Retina (tissue), 1 donor: Measurements from ENCODE around the gene SPATA2.
A peak's percentile ranks its signal among the peaks of the same experiment; 100 is the strongest.
"Not testable (repeated sequence)": the region's sequence is repeated elsewhere in the genome, so short reads cannot be mapped to it uniquely, and the experiment has no call there.

ENCODE experiments used
- DNase-seq: peaks from one replicate; pipeline ENCODE4 v3.0.0-alpha.2; 2016

Gene SPATA2, protein sequence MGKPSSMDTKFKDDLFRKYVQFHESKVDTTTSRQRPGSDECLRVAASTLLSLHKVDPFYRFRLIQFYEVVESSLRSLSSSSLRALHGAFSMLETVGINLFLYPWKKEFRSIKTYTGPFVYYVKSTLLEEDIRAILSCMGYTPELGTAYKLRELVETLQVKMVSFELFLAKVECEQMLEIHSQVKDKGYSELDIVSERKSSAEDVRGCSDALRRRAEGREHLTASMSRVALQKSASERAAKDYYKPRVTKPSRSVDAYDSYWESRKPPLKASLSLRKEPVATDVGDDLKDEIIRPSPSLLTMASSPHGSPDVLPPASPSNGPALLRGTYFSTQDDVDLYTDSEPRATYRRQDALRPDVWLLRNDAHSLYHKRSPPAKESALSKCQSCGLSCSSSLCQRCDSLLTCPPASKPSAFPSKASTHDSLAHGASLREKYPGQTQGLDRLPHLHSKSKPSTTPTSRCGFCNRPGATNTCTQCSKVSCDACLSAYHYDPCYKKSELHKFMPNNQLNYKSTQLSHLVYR

GRCh38 chr20:49915380-49916145, at the start of gene SPATA2:
Gene SPATA2, minus strand, starts transcription at chr20:49915529. Its CDS starts 7,039 bp downstream, at chr20:49908490.
- peak; percentile 100 for DNase-seq

DNA sequence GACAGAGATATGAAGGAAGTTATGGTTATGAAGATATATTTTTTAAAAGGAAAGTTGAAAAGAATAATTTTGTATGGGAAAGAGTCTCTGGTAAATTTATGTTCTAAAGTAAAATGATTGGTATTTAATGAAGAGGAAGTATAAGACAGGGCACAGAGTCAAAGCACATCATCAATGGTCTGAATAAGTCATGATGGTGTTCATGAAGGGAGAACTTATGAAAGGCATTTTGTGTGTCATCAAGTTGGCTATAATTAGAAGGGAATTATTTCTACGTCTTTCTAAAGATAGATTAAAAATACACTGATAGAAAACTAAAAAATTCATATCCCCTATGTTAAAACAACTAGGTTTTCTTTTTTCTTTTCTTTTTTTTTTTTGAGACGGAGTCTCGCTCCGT, 46.1 kb upstream of the SPATA2 start:
- DNase-seq = no peak

DNA sequence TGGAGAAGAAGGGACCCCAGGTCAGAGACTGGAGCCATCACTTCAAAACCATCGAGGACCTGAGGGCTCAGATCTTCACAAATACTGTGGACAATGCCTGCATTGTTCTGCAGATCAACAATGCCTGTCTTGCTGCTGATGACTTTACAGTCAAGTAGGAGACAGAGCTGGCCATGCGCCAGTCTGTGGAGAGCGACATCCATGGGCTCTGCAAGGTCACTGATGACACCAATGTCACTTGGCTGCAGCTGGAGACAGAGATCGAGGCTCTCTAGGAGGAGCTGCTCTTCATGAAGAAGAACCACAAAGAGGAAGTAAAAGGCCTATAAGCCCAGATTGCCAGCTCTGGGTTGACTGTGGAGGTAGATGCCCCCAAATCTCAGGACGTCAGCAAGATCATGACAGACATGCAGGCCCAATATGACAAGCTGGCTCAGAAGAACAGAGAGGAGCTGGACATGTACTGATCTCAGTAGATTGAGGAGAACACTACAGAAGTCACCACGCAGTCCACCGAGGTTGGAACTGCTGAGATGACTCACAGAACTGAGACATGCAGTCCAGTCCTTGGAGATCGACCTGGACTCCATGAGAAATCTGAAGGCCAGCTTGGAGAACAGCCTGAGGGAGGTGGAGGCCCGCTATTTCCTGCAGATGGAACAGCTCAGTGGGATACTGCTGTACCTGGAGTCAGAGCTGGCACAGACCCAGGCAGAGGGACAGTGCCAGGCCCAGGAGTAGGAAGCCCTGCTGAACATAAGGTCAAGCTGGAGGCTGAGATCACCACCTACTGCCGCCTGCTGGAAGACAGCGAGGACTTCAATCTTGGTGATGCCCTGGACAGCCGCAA, 42.0 kb upstream of the SPATA2 start:
- DNase-seq = not testable (repeated sequence)

GRCh38 chr20:49956689-49957088, 41.4 kb upstream of the SPATA2 start:
- no peak for DNase-seq

DNA sequence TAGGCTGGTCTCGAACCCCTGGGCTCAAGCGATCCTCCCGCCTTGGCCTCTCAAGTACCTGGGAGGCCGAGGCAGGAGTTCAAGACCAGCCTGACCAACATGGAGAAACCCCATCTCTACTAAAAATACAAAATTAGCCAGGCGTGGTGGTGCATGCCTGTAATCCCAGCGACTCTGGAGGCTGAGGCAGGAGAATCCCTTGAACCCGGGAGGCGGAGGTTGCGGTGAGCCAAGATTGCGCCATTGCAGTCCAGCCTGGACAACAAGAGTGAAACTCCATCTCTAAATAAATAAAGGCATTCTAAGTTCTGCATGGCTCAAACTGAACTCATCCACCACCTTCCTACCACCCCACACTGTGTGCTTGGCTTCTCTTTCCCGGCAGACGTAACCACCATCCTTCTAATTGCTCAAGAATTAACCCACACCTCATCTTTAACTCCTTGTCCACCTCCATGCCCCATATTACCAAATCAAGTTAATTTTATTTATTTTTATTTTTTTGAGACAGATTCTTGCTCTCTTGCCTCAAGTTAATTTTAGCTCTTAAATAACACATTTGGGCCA, 40.6 kb upstream of the SPATA2 start:
- DNase-seq = not testable (repeated sequence)

DNA sequence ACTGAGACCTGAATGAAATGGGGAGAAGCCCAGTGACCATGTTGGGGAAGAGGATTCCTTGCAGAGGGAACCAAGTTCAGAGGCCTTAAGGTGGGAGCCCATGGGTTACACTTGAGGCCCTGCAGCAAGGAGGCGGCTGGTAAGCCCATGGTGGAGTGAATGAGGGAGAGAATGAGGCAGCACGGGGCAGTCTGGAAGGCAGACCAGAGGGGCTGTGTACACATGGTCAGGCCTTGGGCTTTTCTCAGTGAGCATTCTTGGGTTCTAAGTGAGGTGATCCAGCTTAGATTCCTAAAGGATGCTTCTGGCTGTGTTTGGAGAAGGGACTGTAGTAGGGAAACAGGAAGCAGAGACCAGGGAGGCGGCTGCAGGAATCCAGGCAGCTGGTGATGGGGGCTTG, 39.8 kb upstream of the SPATA2 start:
- DNase-seq = no peak

DNA sequence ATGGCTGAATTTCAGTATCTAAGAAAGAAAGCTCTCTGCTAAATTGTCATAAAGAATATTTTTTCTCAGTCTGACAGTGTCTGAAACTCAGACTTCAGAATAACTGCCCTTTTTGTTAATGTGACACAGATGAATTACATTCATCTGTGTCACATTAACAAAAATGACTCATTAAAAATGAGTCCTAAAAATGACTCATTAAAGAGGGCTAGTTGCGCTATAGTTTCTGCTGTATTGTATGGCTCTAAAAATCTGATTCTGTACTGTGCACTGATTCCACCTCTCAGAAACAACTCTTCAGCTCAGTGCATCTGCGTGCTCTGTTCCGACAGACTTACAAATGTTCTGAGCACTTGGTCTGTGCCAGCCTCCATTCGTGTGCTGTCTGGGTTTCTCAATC, 35.8 kb upstream of the SPATA2 start:
- no peak for DNase-seq

- no peak for DNase-seq
Observed at GRCh38 chr20:49948809-49949507, 33.6 kb upstream of the SPATA2 start.

DNA sequence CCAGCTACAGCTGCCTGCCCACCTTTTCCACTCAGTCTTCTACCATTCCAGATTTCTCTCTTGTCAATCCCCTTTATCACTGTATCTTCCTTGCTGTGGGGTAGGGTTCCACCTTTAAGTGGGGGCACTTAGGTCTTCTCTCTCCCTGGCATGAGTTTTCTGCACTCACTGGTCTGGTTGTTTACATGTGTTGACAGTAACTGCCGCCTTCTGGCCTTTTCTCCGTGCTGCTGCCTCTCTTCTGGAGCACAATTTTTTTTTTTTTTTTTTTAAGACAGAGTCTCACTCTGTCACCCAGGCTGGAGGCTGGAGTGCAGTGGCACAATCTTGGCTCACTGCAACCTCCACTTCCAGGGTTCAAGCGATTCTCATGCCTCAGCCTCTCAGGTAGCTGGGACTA, 32.8 kb upstream of the SPATA2 start:
- no peak for DNase-seq

DNA sequence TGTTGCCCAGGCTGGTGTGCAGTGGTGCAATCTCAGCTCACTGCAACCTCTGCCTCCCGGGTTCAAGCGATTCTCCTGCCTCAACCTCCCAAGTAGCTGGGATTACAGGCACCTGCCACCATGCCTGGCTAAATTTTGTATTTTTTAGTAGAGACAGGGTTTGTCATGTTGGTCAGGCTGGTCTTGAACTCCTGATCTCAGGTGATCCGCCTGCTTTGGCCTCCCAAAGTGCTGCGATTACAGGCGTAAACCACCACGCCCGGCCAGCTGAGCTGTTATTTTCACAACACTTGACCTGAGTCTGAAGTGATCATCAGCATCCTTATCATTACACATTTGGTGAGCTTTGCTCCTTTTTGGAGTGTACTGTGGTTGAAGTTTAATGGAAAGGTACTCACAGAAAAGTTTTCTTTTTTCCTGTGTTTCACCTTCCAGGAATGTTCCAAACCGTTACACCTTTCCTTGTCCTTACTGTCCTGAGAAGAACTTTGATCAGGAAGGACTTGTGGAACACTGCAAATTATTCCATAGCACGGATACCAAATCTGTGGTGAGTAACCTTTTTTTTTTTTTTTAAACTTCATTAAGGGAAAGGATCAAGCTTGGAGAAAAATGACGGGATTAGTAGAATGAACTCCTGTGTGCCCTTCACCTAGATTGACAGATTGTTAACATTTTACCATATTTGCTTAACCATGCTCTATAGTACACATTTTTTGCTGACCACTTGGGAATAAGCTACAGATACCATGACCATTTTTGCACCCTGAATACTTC, 30.6 kb upstream of the SPATA2 start:
- DNase-seq = no peak

DNA sequence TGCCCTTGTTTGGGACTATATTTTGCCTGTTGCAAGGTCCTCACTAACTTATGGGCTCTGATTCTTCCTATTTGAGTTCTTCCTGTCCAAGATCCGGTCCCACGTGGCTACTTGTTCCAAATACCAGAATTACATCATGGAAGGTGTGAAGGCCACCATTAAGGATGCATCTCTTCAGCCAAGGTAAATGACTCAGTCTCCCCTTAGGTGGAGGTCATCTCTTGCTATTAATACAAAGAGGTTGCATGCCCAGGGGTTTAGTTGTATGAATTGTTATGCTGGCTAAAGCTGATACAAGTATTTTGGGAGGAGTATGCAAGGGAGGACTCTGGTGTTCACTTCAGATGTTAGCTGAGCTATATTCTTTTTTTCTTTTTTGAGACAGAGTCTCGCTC, 30.0 kb upstream of the SPATA2 start:
- DNase-seq = no peak

- DNase-seq = no peak
Observed at GRCh38 chr20:49942942-49943341, 27.6 kb upstream of the SPATA2 start.

- no peak for DNase-seq
Observed at GRCh38 chr20:49942303-49942702, 27.0 kb upstream of the SPATA2 start.

DNA sequence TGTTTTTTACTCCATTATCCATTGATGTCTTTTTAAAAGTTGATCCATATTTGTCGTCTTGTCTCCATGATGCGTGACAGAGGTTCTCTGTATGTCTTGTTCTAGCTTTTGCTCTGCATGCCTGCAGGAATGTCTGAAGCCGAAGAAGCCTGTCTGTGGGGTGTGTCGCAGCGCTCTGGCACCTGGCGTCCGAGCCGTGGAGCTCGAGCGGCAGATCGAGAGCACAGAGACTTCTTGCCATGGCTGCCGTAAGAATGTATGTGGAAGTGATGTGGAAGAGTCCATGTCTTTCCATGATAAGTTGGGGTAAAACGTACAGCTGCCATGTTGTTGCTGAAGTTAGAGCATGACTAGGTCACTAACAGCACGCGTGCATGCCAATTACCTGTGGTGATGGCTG, 26.1 kb upstream of the SPATA2 start:
- no peak for DNase-seq

- no peak for DNase-seq
Observed at GRCh38 chr20:49938173-49939163, 23.1 kb upstream of the SPATA2 start.

DNA sequence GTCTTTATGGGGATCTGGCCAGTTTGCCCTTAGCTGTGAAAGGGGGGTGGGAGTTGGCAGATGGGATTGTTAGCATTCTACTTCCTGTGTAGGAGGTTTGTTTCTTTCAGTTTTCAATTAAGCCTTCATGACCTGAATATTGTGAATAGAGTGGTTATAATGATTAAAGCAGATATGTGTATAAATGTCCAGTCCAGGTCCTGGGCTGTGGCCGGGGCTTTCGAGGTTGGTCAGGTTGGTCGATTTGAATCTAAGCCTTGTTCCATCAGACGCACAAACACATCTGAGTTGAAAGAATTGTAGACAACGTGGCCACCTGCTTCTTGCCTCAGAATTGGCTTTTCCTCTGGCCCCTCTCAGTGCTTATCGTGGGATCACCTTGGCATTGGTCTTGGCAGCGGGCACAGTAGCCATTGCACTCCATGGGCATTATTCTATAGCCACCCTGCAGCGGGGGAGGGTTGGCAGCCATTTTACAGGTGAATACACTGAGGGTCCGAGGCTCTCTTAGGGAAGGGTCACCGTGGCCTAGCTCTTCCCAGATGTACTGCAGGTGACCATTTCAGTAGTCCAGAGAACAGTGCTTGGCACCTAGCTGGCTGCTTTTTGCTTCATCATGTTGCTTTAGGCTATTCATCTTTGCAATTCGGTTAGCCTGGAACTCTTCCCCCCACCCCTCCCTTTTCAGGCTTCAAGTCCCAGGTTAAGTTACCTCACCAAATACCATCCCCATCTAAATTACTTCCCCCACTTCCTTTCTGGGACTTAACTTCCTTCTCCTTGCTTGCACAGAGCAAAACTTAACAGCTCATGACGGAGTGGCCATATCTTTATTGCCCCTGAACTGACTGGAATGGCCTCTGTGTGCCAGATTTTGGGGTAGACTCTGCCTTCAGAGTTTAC, 21.9 kb upstream of the SPATA2 start:
- no peak for DNase-seq

GRCh38 chr20:49936153-49937026, 21.1 kb upstream of the SPATA2 start, which contains the start of gene RNF114:
Gene RNF114, plus strand, starts transcription at chr20:49936397. Its CDS starts 16 bp downstream, at chr20:49936413.
- DNase-seq = peak; percentile 91

GRCh38 chr20:49935746-49936152, 20.4 kb upstream of the SPATA2 start:
- DNase-seq = no peak
